IMR-90 (cell line): ENCODE data around the gene LRRC56.

ENCODE experiments used
- CEBPB ChIP-seq: IDR thresholded peaks from 2 replicates; pipeline ENCODE4 v1.6.1; 2012; ENCODE audit warnings: low read depth, low read length, improper control_type of control experiment
- FOS ChIP-seq: fragments of 150-350 bp; IDR thresholded peaks from 2 replicates; pipeline ENCODE4 v1.6.1; 2016; ENCODE audit warnings: low read depth, low read length
- MAFK ChIP-seq: IDR thresholded peaks from 2 replicates; pipeline ENCODE4 v1.6.1; 2012; ENCODE audit warnings: low read depth, low read length, improper control_type of control experiment
- MAZ ChIP-seq: IDR thresholded peaks from 2 replicates; pipeline ENCODE4 v1.6.1; 2012; ENCODE audit warnings: low read depth, mild to moderate bottlenecking, low read length, improper control_type of control experiment, moderate library complexity, borderline replicate concordance
- MXI1 ChIP-seq: IDR thresholded peaks from 2 replicates; pipeline ENCODE4 v1.6.1; 2012; ENCODE audit warnings: low read depth, mild to moderate bottlenecking, low read length, moderate library complexity, borderline replicate concordance
- POLR2A ChIP-seq: IDR thresholded peaks from 2 replicates; pipeline ENCODE4 v1.6.1; 2012; ENCODE audit warnings: mild to moderate bottlenecking, low read depth, low read length
- RAD21 ChIP-seq: IDR thresholded peaks from 2 replicates; pipeline ENCODE4 v1.6.1; 2012; ENCODE audit warnings: low read length, improper control_type of control experiment
- RCOR1 ChIP-seq: IDR thresholded peaks from 2 replicates; pipeline ENCODE4 v1.6.1; 2012; ENCODE audit warnings: mild to moderate bottlenecking, low read length, improper control_type of control experiment; ENCODE audit not compliant: insufficient replicate concordance
- RFX5 ChIP-seq: IDR thresholded peaks from 2 replicates; pipeline ENCODE4 v1.8.0; 2012; ENCODE audit warnings: low read depth, mild to moderate bottlenecking, low read length, moderate library complexity
- SMC3 ChIP-seq: fragments of 150-350 bp; IDR thresholded peaks from 2 replicates; pipeline ENCODE4 v1.6.1; 2016; ENCODE audit warnings: low read depth, mild to moderate bottlenecking, antibody characterized with exemption, low read length, moderate library complexity
- TF ChIP-seq, protein P1 (sequence below): conservative IDR thresholded peaks from 2 replicates; pipeline ENCODE4 v1.5.1; 2012; ENCODE audit warnings: mild to moderate bottlenecking, low read depth, low read length, improper control_type of control experiment
- TF ChIP-seq, protein P2 (sequence below): fragments of 150-350 bp; IDR thresholded peaks from 2 replicates; pipeline ENCODE4 v1.6.1; 2017; ENCODE audit warnings: mild to moderate bottlenecking, antibody characterized with exemption, low read length, low read depth
- TF ChIP-seq, protein P3 (sequence below): fragments of 150-350 bp; IDR thresholded peaks from 2 replicates; pipeline ENCODE4 v1.6.1; 2016; ENCODE audit warnings: low read depth, mild to moderate bottlenecking, low read length, moderate library complexity, borderline replicate concordance

DNA sequence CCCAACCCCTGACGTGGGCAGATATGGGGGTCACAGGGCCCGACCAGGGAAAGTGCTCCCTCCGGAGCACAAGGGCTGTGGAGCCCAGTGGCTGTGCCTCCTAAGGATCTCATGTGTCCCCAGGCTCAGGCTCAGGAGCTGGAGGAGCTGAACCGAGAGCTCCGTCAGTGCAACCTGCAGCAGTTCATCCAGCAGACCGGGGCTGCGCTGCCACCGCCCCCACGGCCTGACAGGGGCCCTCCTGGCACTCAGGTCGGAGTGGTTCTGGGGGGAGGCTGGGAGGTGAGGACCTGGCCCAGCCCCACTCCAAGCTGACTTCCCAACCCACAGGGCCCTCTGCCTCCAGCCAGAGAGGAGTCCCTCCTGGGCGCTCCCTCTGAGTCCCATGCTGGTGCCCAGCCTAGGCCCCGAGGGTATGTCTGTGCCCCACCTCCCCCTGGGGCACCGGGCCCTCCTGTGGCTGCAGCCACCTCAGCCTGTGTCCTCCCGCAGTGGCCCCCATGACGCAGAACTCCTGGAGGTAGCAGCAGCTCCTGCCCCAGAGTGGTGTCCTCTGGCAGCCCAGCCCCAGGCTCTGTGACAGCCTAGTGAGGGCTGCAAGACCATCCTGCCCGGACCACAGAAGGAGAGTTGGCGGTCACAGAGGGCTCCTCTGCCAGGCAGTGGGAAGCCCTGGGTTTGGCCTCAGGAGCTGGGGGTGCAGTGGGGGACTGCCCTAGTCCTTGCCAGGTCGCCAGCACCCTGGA lies 25.9 kb downstream of the LRRC56 start:
- TF ChIP-seq POLR2A (no peak), MAZ (no peak), RCOR1 (no peak), MAFK (no peak), RAD21 (no peak), CEBPB (no peak), SMC3 (no peak), MXI1 (no peak), RFX5 (no peak), FOS (no peak)
- TF ChIP-seq, protein P1, sequence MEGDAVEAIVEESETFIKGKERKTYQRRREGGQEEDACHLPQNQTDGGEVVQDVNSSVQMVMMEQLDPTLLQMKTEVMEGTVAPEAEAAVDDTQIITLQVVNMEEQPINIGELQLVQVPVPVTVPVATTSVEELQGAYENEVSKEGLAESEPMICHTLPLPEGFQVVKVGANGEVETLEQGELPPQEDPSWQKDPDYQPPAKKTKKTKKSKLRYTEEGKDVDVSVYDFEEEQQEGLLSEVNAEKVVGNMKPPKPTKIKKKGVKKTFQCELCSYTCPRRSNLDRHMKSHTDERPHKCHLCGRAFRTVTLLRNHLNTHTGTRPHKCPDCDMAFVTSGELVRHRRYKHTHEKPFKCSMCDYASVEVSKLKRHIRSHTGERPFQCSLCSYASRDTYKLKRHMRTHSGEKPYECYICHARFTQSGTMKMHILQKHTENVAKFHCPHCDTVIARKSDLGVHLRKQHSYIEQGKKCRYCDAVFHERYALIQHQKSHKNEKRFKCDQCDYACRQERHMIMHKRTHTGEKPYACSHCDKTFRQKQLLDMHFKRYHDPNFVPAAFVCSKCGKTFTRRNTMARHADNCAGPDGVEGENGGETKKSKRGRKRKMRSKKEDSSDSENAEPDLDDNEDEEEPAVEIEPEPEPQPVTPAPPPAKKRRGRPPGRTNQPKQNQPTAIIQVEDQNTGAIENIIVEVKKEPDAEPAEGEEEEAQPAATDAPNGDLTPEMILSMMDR = no peak
- TF ChIP-seq, protein P2, sequence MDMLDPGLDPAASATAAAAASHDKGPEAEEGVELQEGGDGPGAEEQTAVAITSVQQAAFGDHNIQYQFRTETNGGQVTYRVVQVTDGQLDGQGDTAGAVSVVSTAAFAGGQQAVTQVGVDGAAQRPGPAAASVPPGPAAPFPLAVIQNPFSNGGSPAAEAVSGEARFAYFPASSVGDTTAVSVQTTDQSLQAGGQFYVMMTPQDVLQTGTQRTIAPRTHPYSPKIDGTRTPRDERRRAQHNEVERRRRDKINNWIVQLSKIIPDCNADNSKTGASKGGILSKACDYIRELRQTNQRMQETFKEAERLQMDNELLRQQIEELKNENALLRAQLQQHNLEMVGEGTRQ = no peak
- TF ChIP-seq, protein P3, sequence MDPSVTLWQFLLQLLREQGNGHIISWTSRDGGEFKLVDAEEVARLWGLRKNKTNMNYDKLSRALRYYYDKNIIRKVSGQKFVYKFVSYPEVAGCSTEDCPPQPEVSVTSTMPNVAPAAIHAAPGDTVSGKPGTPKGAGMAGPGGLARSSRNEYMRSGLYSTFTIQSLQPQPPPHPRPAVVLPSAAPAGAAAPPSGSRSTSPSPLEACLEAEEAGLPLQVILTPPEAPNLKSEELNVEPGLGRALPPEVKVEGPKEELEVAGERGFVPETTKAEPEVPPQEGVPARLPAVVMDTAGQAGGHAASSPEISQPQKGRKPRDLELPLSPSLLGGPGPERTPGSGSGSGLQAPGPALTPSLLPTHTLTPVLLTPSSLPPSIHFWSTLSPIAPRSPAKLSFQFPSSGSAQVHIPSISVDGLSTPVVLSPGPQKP = no peak
